HG03064 (cell line): ENCODE measurements around the gene MAMLD1.
"Not testable (repeated sequence)": the region's sequence is repeated elsewhere in the genome, so short reads cannot be mapped to it uniquely, and the experiment has no call there.

Experiments
- ATAC-seq: cut with Tn5 transposase; IDR thresholded peaks from one replicate; pipeline ENCODE4 v1.9.1; 2021; ENCODE audit warnings: low read depth; ENCODE audit not compliant: unreplicated experiment

MAMLD1 gene, protein sequence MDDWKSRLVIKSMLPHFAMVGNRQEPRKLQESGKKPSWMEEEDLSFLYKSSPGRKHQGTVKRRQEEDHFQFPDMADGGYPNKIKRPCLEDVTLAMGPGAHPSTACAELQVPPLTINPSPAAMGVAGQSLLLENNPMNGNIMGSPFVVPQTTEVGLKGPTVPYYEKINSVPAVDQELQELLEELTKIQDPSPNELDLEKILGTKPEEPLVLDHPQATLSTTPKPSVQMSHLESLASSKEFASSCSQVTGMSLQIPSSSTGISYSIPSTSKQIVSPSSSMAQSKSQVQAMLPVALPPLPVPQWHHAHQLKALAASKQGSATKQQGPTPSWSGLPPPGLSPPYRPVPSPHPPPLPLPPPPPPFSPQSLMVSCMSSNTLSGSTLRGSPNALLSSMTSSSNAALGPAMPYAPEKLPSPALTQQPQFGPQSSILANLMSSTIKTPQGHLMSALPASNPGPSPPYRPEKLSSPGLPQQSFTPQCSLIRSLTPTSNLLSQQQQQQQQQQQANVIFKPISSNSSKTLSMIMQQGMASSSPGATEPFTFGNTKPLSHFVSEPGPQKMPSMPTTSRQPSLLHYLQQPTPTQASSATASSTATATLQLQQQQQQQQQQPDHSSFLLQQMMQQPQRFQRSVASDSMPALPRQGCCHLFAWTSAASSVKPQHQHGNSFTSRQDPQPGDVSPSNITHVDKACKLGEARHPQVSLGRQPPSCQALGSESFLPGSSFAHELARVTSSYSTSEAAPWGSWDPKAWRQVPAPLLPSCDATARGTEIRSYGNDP

DNA sequence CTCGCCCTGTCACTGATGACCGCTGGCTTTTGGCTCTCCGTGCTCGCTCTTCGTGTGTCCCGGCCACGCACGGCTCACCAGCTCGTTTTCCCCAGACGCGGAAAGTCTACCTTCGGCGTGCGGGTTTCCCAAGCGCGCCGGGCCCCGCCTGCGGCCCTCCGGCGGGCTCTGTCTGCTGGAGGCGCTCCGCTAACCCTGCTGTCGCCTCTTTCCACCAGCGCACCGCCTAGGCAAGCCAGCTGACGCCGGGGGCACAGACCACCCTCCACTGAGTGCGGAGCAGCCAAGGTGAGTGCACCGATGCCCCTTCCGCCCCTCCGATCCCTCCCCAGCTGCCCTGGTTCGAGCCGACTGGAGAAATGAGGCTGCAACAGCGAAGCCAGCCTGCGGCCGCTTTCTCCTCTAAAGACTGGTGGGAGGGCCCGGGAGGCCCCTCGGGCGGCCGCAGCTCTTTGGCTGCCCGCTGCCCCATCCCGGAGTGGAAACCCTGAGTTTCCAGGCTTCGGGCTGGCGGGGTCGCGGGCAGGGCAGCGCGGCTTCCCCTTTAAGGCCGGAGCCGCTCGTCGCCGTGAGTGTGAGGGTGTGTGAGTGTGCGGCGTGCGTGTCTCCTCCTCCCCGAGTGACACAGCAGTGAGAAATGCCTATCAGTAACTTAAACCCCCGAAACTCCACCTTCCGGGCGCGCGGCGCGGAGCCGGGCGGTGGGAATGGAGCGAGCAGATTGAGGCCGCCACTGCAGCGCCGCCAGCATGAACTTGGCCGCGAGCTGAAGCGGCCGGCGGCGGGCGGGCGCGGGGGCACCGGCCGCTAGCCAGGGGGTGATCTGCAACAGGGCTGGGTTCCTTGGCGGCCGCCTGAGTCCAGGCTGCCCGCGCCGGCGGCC, at the start of gene MAMLD1:
TSS of gene MAMLD1 (plus strand) at position 719 of the 883 bp plus-strand sequence. CDS start 82,200 bp downstream, outside the sequence.
- no peak for ATAC-seq

DNA sequence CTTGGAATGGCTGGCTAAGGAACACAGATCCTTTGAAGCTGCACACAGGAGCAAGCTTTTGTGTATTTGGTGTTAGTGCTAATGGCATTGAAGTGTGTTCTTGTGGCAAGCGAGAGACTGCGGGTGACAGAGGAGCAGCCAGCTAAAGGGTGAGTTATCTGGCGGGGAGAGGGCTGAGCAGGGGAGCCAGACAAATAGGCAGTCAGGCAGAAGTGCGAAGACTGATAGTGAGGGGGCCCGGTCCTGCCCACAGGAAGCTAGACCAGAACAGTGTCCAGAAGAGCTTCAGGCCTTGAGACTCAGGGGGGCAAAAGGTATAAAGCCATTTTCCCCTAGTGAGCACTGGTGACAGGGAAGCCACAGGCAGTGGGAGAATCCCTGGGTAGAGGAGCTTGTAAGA, 49.6 kb upstream of the MAMLD1 start:
- no peak for ATAC-seq

DNA sequence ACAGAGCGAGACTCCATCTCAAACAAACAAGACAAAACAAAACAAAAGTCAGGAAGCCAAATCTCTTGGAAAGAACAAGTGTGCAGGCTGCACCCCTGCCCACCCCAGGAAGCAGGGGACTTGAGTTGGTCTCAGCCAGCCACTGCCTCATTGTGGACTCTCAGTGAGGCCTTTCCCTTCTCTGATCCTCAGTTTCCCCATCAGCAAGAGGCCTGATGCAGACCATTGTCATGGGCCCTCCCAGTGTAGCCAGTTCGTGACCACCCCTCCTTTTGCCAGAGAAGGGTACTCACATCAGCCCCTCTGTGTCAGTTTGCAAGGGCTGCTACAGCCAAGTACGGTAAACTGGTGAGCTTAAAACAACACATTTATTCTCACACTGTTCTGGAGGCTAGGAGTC, 48.9 kb upstream of the MAMLD1 start:
- no peak for ATAC-seq

DNA sequence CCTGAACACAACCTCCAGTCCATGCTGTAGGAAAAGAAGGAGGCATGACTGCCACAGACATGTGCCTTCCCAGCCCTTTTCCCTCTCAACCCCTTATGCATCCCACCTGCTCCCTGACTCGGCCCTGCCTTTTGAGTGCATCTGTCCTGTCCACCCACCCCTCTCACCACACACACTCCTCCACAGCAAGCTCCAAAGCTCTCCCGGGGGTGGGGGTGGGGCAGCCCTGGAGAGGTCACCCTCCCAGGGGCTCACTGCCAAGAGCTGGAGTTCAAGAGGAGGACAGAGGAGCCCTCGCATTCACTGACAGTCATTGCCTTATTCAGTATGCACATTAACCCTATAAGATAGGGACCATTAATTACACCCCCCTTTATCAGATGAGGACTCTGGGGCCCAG, 46.6 kb upstream of the MAMLD1 start:
- no peak for ATAC-seq

DNA sequence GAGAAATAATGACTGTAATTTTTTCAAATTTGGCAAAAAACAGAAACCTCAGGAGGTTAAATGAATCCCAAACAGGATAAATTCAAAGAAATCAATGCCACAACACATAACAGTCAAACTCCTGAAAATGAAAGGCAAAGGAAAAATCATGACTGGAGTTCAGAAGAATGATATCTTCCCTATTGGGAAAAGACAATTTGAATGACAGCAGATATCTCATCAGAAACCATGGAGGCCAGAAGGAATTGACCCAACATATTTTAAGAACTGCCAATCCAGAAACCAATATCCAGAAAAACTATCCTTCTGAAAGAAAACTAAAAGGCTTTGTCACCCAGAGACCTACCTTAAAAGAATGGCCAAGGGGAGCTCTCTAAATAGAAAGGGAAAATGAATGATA, 40.1 kb upstream of the MAMLD1 start:
- ATAC-seq: no peak

DNA sequence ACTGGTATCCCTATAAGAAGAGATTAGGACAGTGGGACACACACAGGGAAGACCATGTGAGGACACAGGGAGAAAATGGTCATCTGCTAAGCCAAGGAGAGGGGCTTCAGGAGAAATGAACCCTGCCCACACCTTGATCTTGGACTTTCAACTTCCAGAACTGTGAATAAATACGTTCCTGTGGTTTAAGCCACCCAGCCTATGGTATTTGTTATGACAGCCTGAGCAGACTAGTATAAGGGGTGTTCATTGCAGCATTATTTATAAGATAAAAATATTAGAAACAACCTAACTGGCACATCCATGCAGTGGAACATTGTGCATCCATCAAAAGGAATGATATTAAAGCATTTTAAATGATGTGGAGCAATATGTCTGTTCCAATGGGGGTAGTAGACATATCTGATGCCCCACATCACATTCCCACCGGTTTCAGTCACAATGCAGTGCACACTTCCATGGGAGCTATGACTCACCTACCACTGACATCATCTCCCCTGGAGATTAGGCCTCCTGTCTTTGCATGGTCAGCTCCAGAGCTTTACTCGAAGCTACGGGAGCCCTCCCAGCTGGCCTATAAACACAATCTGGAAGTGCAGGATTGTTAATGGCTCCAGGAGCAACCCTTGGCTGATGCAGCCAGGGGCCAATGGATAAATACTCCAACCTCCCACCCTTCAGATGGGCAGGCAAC, 38.9 kb upstream of the MAMLD1 start:
- ATAC-seq: no peak

DNA sequence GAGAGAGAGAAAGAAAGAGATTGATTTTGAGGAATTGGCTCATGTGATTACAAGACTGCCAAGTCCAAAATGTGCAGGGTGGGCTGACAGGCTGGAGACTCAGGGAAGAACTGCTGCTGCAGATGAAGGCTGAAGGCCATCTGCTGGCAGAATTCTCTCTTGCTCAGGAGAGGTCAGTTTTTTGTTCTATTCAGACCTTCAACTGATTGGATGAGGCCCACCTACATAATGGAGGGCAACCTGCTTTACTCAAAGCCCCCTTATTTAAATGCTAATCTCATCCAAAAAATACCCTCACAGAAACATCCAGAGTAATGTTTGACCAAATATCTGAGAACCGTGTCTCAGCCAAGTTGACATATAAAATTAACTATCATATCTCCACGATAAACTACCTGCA, 38.2 kb upstream of the MAMLD1 start:
- ATAC-seq: no peak

DNA sequence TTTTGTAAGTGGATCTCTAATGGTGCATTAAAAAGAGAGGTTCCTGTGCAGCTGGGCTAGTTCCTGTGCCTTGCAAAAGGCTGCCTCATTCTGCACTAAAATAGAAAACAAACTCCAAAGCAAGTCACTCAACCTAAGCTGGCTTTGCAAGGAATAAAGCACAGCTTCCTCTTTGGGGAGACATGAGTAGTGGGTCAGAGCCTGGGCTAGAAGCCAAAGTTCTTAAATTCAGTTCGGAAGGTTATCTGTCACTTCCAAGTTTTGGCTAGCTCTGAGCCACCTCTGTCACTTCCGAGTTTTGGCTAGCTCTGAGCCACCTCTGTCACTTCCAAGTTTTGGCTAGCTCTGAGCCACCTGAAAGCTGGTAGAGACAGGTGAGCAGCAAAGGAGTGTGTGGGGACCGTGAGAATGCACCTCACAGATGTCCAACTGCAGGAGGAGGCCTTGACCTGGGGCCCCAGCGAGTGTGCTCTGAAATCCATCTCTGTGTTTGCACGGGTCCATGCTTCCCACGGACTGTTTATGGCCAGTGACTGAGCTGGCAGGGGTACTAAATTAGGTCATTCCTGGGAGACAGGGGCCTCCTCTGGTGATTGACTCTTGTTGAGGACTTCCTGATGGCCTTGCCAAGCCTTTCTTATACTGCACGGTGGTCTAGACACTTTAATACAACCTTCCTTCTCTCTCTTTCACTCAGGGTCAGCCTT, 36.4 kb upstream of the MAMLD1 start:
- ATAC-seq: no peak

DNA sequence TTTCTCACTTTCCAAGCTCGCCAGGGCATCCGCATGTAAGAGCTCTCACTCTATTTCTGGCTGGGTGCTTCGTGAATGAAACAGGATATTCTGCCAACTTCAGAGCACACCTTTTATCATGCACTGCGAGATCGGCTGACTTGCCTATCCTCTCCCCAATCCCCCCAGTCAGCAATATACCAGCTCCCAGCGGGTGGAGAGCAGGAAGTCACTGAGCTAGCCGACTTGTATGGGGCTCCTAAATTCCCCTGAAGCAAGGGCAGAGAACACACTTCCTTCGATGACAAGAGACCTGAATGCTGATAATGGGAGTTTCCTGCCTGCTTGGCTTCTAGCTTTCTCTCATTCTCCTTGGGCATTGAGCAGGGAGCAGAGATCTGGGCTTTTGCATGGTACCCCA, 33.8 kb upstream of the MAMLD1 start:
- no peak for ATAC-seq

DNA sequence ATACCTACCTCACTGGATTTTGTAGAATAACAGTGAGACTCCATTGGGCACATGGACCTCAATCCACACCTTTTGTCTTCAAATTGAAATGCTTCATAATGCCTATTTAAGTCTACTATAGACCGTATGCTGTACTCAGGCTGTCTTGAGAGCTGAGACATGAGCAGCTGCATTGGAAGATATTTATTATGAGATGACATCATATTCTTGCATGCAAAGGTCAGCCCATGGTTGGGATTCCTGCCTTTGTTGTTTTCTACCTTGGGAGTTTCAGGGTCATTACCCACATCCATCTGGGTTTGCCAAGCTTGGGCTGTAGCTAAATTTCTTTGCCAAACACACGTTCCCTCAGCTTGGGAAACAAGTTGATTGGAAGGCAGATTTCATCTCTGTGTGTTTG, 33.2 kb upstream of the MAMLD1 start:
- no peak for ATAC-seq

DNA sequence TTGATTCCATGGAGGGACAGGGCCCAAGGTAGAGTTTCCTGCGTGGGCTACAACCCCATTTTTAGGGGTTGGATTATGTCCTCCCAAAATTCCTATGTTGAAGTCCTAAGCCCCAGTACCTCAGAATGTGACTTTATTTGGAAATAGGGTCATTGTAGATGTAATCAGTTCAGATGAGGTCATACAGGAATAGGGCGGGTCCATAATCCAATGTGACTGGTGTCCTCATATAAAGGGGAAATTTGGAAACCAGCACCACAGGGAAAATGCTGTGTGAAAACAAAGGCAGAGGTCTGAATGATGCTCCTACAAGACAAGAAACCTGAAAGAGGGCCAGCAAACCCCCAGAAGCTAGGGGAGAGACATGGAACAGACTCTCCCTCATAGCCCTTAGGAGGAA, 31.1 kb upstream of the MAMLD1 start:
- ATAC-seq: no peak

DNA sequence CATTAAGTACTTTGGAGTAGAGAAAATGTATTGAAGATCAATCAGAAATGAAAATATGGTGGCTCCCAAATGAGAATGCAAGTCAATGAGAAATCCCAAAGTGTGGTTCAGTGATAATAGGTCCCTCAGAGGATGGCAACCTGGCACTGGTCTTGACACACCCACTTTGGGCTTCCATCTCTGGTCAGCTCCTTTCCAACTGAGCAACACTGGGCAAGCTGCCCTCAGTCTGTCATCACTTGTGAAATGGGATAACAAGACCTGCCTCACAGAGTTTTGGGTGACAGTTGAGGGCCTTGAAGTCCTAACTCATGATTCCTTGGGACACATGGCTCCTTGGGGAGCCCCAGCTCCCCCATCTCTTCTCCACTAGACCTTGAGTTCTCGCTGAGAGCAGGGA, 29.0 kb upstream of the MAMLD1 start:
- ATAC-seq: no peak

DNA sequence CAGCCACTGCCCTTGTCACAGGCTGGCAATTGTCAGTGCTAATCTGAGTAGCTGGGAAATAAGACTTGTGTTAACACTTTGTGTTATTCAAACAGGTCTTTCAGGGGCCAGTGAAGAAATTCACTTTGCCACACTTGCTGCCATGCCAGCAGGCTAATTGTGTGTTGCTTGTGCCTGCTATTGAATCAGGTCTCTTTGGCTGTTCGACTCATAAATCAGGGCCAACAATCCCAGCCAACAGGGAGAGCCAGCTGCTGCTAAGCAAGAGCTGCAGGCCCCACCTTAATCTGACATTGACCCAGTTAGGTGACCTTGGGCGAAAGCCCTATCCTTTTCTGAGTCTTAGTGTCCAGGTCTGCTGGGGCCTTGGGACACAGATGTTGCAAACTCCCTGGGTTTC, 28.1 kb upstream of the MAMLD1 start:
- ATAC-seq: no peak

DNA sequence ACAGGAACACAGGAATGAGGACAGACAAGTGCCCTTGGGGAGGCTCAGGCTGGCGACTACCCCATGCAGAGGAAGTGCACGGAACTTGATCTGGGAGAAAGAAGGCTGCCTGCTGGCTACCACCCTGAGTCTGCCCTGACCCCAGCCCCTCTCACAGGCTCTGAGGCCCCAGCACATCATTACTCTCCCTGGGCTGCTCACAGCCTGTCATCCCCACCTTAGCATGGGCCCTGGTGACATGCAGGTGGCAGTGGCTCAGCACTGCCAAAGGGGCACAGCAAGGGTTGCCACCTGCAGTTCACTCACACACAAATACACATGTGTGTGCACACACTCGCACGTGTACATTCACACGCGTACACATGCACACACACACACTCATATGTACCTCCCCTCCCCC, 26.1 kb upstream of the MAMLD1 start:
- ATAC-seq: no peak

DNA sequence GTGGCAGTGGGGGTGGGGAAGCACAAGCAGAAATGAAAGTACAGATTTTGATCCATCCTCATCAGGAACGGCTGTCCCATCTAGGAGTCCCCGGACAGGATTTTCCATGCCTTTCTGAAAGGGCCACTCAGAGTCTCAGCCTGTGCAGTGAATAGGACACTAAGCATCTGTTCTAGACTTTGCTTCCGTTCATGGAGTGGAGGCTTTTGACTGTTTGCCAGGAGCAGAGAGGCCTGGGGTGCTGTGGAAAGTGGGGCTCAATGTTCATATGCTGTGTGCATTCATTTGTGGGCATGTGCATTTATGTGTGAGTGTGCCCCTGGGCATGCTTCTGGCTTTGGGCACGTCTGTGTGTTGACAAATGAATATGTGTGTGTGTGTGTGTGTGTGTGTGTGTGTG, 25.6 kb upstream of the MAMLD1 start:
- ATAC-seq: no peak

DNA sequence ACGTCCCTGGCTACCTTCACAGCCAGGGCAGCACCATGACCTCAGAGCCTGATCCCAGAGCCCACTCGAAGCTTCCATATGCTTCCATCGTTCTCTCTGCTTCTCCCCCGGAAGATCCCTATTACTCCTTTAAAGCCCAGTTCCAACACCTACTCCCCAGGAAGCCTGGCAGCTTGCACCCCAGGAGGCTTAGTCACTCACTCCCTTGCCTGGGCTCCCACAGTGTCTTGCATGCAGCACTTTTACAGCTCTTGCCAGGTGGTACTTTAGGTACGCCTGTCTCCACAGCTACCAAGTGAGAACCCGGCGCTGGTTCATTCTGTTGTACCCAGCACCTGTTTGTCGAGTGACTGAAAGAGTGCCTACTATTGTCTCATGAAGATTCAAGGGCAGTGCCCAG, 24.5 kb upstream of the MAMLD1 start:
- ATAC-seq: no peak

DNA sequence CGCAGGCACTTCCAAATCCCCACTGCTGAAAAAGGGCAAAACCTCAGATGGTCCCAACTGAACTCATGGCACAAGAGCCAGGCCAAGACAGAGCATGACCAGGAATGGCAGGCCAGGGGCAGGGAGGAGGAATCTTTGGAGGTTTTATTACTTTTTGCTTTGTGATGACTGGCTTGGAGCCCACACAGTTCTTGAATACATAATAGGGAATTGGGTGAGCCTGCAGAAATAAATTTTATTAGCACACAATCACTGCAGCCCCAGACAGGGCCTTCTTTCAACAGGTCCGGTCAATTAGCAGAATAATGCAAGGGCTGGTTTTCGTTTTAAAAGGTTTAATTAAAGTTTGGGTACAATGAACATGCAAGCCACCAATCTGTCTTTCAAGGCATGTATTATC, 23.4 kb upstream of the MAMLD1 start:
- ATAC-seq: no peak

DNA sequence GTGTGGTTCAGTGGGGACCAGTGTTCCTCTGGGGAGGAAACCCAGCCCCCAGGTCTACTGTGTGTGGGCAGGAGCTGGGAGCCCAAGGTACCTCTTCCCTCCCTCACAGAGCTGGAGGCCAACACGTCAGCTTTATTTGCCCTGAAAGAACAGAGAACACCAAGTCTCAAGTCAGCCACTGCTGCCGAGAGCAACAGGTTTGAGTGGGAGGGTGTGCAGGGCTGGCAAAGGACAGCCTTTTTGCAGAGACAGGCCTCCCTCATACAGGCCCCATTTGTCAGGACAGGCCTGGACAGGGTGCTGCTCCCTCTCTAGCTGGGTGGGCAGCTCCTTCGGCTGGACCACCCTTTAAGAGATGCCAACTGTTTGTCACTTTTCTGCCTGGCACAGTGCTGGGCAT, 22.8 kb upstream of the MAMLD1 start:
- ATAC-seq: not testable (repeated sequence)

DNA sequence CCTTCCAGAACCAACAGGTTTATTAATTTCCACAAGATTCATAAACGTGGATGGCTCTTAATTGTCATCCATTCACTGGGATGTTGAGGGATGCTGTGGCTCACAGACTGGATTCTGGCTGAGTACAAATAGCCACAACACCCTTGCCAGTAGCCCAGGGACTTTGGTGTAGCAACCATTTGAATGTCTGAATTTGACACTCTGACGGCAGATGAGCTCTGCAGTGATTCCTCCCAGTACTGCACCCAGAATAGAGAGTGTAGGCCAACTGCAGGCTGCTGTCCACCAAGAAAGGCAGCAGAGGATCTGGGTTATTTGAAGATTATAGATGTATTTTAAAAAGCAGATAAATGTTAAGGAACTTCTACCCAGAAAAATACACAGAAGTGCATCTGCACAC, 15.6 kb upstream of the MAMLD1 start:
- no peak for ATAC-seq

DNA sequence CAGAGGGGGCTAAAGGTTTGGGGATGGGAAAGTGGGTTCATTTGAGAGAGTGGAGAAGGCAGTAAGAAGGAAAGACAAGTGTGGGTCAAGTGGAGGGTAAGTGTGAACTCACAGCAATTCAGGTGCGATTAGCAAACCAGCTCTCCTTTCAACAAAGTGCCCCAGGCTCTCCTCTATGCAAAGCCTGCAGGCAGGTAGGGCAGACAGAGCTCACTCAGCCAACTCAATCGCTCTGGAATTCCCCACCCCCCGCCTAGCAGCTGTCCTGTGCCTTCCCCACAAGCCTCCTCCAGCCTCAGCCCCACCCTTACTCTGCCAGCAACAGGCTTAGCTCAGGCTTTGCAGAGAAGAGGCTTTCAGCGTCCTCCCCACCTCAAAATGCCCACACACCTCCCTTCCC, 14.8 kb upstream of the MAMLD1 start:
- no peak for ATAC-seq
